NCI-H2107 treated with DMSO at 0.1 percent for 48 hours (cell line): Measurements from ENCODE around the gene C1QBP.
"Not testable (repeated sequence)": the region's sequence is repeated elsewhere in the genome, so short reads cannot be mapped to it uniquely, and the experiment has no call there.

Experiments used
- DNase-seq: peaks from one replicate; lab custom pipeline; 2025; ENCODE audit not compliant: unreplicated experiment; lab: John Stamatoyannopoulos, UW

Gene C1QBP

GRCh38 chr17:5438716-5439445 lies at the start of gene C1QBP:
C1QBP (minus strand) TSS chr17:5439155; CDS start chr17:5439073, 82 bp downstream.
- peak; percentile 46 for DNase-seq

- DNase-seq: no peak
Measured at GRCh38 chr17:5488752-5489151, 49.8 kb upstream of the C1QBP start.

GRCh38 chr17:5486206-5487124 lies 47.5 kb upstream of the C1QBP start, which contains the start of gene MIS12:
MIS12 (plus strand) TSS chr17:5486566; CDS start chr17:5488863, 2,297 bp downstream.
- peak; percentile 95 for DNase-seq

GRCh38 chr17:5485270-5486205 lies 46.6 kb upstream of the C1QBP start, which contains the start of gene DERL2:
DERL2 (minus strand) TSS chr17:5486178; CDS start chr17:5486161, 17 bp downstream.
- DNase-seq: no peak

- no peak for DNase-seq
Measured at GRCh38 chr17:5481451-5481850, 42.5 kb upstream of the C1QBP start.

- DNase-seq: no peak
Measured at GRCh38 chr17:5480962-5481361, 42.0 kb upstream of the C1QBP start.

GRCh38 chr17:5478992-5479391 lies 40.0 kb upstream of the C1QBP start:
- no peak for DNase-seq

GRCh38 chr17:5473906-5474305 lies 35.0 kb upstream of the C1QBP start:
- no peak for DNase-seq

- DNase-seq: no peak
Measured at GRCh38 chr17:5472511-5472910, 33.6 kb upstream of the C1QBP start.

- DNase-seq: no peak
Measured at GRCh38 chr17:5468075-5468473, 29.1 kb upstream of the C1QBP start.

- DNase-seq: no peak
Measured at GRCh38 chr17:5467416-5467815, 28.5 kb upstream of the C1QBP start.

GRCh38 chr17:5466295-5466694 lies 27.3 kb upstream of the C1QBP start:
- no peak for DNase-seq

- DNase-seq: no peak
Measured at GRCh38 chr17:5464717-5465507, 26.0 kb upstream of the C1QBP start.

GRCh38 chr17:5446786-5447185 lies 7.8 kb upstream of the C1QBP start:
- DNase-seq: no peak

GRCh38 chr17:5444209-5444608 lies 5.3 kb upstream of the C1QBP start:
- no peak for DNase-seq

- no peak for DNase-seq
Measured at GRCh38 chr17:5443728-5444127, 4.8 kb upstream of the C1QBP start.

- no peak for DNase-seq
Measured at GRCh38 chr17:5439446-5439764, 450 bp upstream of the C1QBP start.

GRCh38 chr17:5437721-5438317 lies 1.1 kb downstream of the C1QBP start:
- DNase-seq: no peak

GRCh38 chr17:5435781-5436315 lies 3.1 kb downstream of the C1QBP start:
- DNase-seq: not testable (repeated sequence)
